Activated T-cell treated with anti-CD3 and anti-CD28 coated beads for 24 hours (primary cell): Measurements from ENCODE around the gene ZSWIM4.
A peak's percentile ranks its signal among the peaks of the same experiment; 100 is the strongest.

Experiments used
- DNase-seq: peaks from one replicate; pipeline ENCODE4 v3.0.0-alpha.2; 2020; ENCODE audit warnings: low read depth

ZSWIM4 gene

DNA sequence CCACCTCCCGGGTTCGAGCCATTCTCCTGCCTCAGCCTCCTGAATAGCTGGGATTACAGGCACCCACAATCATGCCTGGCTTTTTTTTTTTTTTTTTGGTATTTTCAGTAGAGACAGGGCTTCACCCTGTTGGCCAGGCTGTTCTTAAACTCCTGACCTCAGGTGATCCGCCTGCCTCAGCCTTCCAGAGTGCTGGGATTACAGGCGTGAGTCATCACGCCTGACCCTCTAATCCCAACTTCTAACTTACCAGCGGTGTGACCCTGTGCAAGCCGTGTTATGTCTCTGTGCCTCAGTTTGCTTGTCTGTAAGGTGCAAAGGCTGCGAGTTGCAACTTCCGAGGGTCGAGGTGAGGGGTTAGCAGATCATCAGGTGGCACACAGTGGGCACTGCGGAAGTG, 17.3 kb downstream of the ZSWIM4 start:
- DNase-seq = no peak

DNA sequence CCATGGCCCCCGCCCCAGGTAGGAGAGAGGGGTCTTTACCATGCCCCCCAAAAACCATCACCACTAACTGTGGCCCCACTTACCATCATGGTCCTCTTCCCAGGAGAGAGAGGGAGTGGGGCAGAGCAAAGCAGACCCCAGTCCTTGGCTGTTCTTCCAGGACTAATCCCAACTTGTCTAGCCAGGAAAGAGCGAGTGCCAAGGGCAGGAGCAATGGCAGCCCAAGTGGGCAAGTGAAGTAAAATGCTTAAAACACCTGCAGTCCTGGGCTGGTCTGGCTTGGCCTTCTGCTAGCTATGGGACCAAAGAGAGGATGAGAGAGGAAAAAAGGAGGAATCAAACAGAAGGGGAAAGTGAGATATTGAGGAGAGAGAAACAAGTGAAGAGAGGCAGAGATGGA, 17.9 kb downstream of the ZSWIM4 start:
- no peak for DNase-seq

DNA sequence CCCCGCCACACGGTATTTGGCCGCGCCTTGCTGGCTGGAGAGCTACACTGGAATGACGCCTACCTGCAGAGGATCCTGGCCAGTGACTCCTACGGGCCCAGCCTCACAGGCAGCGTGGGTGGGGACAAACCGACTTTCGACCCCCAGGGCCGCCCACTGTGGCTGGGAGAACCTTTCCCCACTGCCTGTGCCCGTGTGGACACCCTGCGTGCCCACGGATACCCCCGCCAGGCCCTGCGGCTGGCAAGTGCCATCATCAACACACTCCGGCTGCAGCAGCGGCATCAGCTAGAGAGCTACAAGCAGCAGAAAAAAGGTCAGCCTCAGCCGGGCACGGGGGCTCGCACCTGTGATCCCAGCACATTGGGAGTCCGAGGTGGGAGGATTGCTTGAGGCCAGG, 19.3 kb downstream of the ZSWIM4 start:
- no peak for DNase-seq

DNA sequence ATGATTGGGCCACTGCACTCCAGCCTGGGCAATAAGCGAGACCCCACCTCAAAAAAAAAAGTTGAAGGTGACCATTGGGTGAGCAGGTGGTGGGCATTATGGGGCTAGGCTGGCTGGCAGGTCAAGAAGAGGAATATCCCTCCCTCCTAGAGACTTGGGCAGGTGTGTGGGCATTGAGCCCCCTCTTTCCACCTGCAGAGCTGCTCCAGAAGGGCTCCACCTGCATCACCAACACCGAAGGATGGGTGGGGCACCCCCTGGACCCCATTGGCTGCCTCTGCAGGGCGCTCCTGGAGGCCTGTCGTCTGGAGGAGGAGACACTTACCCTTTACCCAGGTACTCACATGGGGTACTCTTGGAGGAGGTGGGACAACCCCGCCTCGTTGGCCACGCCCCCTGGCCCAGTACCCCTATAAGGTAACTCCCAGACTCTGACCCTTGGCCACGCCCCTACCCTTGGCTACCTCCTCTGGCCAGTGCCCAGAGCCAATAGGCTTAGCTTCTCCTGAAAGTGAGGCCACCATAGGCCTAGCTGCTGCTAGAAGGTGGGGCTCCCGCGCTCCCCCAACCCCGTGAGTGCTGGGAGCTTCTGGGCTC, 21.9 kb downstream of the ZSWIM4 start:
- DNase-seq = no peak

GRCh38 chr19:13817615-13818371, 22.6 kb downstream of the ZSWIM4 start:
- no peak for DNase-seq

DNA sequence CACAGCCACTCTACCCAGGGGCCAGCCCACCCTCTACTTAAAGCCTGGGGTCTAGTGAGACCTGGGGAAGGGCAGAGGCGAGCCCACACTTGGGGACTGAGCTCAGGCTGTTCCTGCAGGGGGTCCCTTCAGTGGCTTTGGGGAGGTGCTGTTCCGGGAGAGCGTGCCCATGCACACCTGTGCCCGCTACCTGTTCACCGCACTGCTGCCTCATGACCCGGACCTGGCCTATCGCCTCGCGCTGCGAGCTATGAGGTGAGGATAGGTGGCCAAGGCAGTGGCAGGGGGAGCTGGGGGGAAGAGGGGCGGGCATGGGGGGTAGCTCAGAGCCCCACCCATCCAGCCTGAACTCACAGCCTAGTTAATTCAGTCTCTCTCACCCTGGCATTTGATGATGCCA, 24.0 kb downstream of the ZSWIM4 start:
- DNase-seq = no peak

- no peak for DNase-seq
Measured at GRCh38 chr19:13821292-13821691, 26.0 kb downstream of the ZSWIM4 start.

DNA sequence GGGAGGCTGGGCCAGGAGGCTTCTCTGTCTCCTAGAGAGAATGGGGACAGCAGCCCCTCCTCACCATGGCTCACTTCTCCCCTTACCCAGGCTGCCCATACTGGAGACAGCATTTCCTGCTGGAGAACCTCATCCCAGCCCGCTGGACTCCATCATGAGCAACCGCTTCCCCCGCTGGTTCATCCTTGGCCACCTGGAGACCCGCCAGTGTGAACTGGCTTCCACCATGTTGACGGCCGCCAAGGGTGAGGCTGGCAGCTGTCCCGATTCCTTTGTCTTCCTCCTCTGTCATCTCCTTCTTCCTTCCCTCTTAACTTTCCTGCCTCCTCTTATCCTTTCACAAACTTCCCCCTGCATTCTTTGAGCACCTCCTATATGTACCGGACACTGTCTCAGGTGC, 28.0 kb downstream of the ZSWIM4 start:
- no peak for DNase-seq

DNA sequence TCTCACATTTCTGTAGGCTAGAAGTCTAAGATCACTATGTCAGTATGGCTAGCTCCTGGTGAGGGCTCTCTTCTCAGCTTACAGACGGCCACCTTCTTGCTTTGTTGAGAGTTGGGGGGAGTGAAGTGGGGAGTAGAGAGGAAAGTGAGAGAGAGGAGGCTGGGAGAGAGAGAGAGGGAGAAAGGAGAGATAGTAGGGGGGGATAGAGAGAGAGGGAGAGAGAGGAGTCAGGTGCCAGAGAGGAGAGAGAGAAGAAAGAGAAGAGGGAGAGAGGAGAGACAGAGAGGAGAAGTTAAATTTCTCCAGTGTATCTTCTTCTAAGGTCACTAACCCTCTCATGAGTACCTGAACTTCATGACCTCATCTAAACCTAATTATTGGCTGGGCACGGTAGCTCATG, 28.7 kb downstream of the ZSWIM4 start:
- DNase-seq = no peak

DNA sequence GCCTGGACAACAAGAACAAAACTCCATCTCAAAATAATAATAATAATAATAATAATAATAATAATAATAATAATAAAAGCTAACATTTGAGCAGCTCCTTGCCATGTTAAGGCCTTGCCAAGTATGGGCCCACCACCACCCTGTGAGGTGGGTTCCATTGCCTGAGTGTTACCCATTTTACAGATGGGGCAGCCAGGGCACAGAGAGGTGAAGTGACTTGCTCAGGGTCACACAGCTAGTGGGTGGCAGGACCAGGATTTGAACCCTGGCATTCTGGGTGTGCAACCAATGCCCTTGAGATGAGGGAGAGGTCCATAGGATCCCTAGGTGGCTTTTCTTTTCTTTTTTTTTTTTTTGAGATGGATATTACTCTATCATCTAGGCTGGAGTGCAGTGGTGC, 29.5 kb downstream of the ZSWIM4 start:
- no peak for DNase-seq

GRCh38 chr19:13825489-13826441, 30.5 kb downstream of the ZSWIM4 start:
- no peak for DNase-seq

DNA sequence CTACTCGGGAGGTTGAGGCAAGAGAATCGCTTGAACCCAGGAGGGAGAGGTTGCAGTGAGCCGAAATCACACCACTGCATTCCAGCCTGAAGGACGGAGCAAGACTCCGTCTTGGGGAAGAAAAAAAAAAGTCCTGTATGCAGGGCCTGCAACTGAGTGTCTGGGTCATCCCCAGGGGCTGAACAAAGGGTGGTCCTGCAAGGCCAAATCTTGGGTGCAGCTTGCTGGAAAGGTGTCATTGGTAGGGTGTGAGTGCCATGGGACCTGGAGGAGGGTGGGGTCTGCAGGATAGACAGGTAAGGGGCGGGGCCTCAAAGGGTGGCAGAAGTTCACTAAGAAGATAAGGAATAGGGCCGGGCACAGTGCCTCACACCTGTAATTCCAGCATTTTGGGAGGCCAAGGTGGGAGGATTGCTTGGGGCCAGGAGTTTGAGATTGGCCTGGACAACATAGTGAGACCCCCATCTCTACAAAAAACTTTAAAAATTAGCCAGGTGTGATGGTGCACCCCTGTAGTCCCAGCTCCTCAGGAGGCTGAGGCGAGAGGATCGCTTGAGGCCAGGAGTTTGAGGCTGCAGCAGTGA, 31.5 kb downstream of the ZSWIM4 start:
- DNase-seq = no peak

DNA sequence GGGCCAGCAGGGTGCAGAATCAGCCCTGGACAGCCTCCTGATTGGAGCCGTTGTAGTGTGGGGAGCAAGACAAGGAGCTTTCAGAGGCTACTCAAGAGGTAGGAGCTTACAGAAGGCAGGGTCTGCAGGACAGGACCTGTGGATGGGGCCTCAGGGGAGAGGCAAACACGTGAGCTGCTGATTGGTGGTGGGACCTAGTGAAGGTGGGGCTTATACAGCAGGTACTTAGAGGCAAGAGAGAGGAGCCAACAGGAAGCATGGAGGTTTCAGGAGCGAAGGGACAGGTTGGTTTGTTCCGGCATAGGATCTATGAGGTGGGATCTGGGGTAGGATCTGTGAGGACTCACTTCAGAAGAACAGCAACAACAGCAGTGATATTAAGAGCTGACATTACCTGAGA, 32.4 kb downstream of the ZSWIM4 start:
- DNase-seq = no peak

DNA sequence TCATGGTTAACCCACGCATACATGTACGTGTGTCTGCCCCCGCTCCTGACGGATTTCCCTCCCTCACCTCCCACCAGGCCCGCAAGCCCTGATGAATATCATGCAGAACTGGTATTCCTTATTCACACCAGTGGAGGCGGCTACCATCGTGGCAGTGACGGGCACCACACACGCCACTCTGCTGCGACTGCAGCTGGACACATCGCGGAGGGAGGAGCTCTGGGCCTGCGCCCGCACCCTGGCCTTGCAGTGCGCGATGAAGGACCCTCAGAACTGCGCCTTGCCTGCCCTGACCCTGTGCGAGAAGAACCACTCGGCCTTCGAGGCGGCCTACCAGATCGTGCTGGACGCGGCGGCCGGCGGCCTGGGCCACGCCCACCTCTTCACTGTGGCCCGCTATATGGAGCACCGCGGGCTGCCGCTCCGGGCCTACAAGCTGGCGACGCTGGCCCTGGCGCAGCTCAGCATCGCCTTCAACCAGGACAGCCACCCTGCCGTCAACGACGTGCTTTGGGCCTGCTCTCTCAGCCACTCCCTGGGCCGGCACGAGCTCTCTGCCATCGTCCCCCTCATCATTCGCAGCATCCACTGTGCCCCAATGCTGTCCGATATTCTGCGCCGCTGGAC, 35.0 kb downstream of the ZSWIM4 start:
- no peak for DNase-seq

- DNase-seq = no peak
Measured at GRCh38 chr19:13830741-13831536, 35.7 kb downstream of the ZSWIM4 start.

- DNase-seq = no peak
Measured at GRCh38 chr19:13831537-13832467, 36.6 kb downstream of the ZSWIM4 start.

GRCh38 chr19:13833330-13834243, 38.3 kb downstream of the ZSWIM4 start:
- DNase-seq = peak; percentile 90

DNA sequence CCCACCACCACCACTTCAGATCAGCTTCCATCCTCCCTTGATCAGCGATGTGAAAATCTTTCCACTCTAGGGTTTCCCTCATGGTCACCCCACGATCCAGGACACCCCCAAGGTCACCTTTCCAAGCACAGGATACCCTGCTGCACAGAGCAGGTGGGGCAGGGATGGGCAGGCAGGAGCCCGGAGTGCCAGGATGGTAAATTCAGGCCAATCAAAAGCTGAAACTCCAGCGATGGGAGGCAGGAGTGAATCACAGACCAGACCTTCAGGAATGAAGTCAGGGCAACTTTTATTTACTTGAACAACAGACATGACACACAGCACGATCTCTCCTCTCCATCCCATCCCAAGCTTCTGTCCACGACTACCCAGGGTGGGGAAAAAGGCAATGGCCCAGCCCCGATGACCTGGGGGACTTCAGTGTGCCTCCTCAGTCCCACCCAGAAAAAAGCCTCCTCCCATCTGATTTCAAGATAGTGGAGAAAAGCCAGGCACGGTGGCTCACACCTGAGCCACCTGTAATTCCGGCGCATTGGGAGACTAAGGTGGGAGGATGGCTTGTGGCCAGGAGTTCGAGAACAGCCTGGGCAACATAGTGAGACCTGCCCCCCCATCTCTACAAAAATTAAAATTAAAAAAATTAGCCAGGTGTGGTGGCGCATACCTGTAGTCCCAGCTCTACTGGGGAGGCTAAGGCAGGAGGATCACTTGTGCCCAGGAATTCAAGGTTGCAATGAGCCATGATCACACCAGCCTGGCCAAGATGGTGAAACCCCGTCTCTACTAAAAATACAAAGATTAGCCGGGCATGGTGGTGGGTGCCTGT, 39.2 kb downstream of the ZSWIM4 start:
- DNase-seq = no peak
